GM20431 (cell line): Measurements from ENCODE around the gene BRIX1.
"Not testable (repeated sequence)": the region's sequence is repeated elsewhere in the genome, so short reads cannot be mapped to it uniquely, and the experiment has no call there.

Experiments used
- in situ Hi-C: fragments of 300-500 bp; cut with MseI, MboI; formaldehyde crosslinking; loops from one replicate; pipeline ENCODE4 v1.15.0; 2020; ENCODE audit warnings: low sequenced_read_pairs; ENCODE audit not compliant: unreplicated experiment

Gene BRIX1

GRCh38 chr5:34905564-34905963 is 9.9 kb upstream of the BRIX1 start:
- in situ Hi-C loops = no loop called here

- in situ Hi-C loops = no loop called here
Measured at GRCh38 chr5:34913072-34913471, 2.4 kb upstream of the BRIX1 start.

GRCh38 chr5:34914671-34915138 is 806 bp upstream of the BRIX1 start:
- in situ Hi-C loops = no loop called here

- in situ Hi-C loops = no loop called here
Measured at GRCh38 chr5:34915856-34916192, 313 bp downstream of the BRIX1 start.

GRCh38 chr5:34916518-34916917 is 1.0 kb downstream of the BRIX1 start:
- in situ Hi-C loops = no loop called here

- in situ Hi-C loops = no loop called here
Measured at GRCh38 chr5:34918025-34918424, 2.5 kb downstream of the BRIX1 start.

GRCh38 chr5:34919077-34919476 is 3.6 kb downstream of the BRIX1 start:
- in situ Hi-C loops = no loop called here

GRCh38 chr5:34923256-34923655 is 7.7 kb downstream of the BRIX1 start:
- in situ Hi-C loops = not testable (repeated sequence)

GRCh38 chr5:34923694-34924461 is 8.4 kb downstream of the BRIX1 start:
- in situ Hi-C loops = no loop called here

GRCh38 chr5:34924462-34924765 is 8.9 kb downstream of the BRIX1 start:
- in situ Hi-C loops = no loop called here

GRCh38 chr5:34926318-34926888 is 10.9 kb downstream of the BRIX1 start:
- in situ Hi-C loops = no loop called here

GRCh38 chr5:34927785-34928184 is 12.3 kb downstream of the BRIX1 start:
- in situ Hi-C loops = no loop called here

- in situ Hi-C loops = no loop called here
Measured at GRCh38 chr5:34928267-34928666, 12.8 kb downstream of the BRIX1 start.

- in situ Hi-C loops = no loop called here
Measured at GRCh38 chr5:34929134-34929719, 13.7 kb downstream of the BRIX1 start, which contains the start of gene DNAJC21. TSS of gene DNAJC21 (plus strand) at chr5:34929559. CDS start at chr5:34929820, 261 bp downstream.

- in situ Hi-C loops = no loop called here
Measured at GRCh38 chr5:34929720-34930461, 14.4 kb downstream of the BRIX1 start.

GRCh38 chr5:34930462-34930844 is 14.9 kb downstream of the BRIX1 start:
- in situ Hi-C loops = no loop called here

GRCh38 chr5:34930870-34931269 is 15.4 kb downstream of the BRIX1 start:
- in situ Hi-C loops = no loop called here

- in situ Hi-C loops = no loop called here
Measured at GRCh38 chr5:34932947-34933346, 17.4 kb downstream of the BRIX1 start.

- in situ Hi-C loops = no loop called here
Measured at GRCh38 chr5:34941936-34942335, 26.4 kb downstream of the BRIX1 start.

- in situ Hi-C loops = no loop called here
Measured at GRCh38 chr5:34944044-34944443, 28.5 kb downstream of the BRIX1 start.

GRCh38 chr5:34944460-34945047 is 29.0 kb downstream of the BRIX1 start:
- in situ Hi-C loops = no loop called here
